ENCODE results near the gene ATP2B3. TPM values are rescaled to one million over a fixed set of nuclear protein-coding genes. Genes with fewer than 3 reads are reported as not detected.
A peak's percentile ranks its signal among the peaks of the same experiment; 100 is the strongest.

ATP2B3 gene
- total RNA-seq, 1 experiment from 2014 or later: 0.35 TPM

DNA sequence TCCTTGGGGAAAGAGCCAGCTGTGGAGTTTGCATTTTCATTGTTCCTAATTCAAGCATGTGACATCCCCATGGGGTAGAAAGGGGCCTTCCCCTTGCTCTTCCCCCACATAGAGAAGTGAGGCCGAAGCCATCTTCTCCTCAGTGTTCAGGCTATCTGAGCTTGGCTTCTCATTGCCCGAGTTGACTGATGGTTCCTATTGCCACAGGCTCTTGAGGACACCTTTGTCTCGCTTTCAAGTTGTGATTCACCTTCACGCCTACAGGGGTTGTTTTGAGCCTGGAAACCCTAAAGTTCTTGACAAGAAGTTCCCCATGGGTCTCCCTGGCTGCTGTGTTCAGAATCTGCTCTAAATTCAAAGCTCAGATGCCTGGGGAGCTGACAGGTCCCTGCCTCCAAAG lies 56.5 kb downstream of the ATP2B3 start:
- Mint-ChIP-seq H3K9me3 (peaks cover 70 to 80% of the 10 kb centered on the region in 2 experiments), H3K27me3 (ENCODE audit: low read depth) (peaks cover 8% of the 10 kb centered on the region)
- H3T11ph ChIP-seq (ENCODE audit: low read length): no peak overlapping the region

More for the DNA sequence above, 56.5 kb downstream of the ATP2B3 start:
- H3K4me2 ChIP-seq (ENCODE audit: insufficient read depth, insufficient read length, low read length): no peak overlapping the region
- WGBS (ENCODE audit: extremely low coverage, insufficient read length, low lambda C conversion rate): no CpG with 5 or more reads among the region's 4 CpGs
- H3K9ac ChIP-seq (ENCODE audit: extremely low read depth, insufficient read length, low read length): no peak overlapping the region
- H2BK120ac ChIP-seq (ENCODE audit: low read depth, low read length, poor library complexity, severe bottlenecking): no peak overlapping the region
- H2BK20ac ChIP-seq (ENCODE audit: low read depth, low read length, poor library complexity, severe bottlenecking): no peak overlapping the region
- H3K23ac ChIP-seq (ENCODE audit: insufficient read length, low read depth, low read length): no peak overlapping the region
- Mint-ChIP-seq H3K36me3 (ENCODE audit: insufficient read depth in 1 of 3, low read depth in 3 of 3) (no peaks in the 10 kb centered on the region; a peak in 3 of 7 replicates), H3K4me1 (peaks cover 8 to 14% of the 10 kb centered on the region in 2 experiments), H3K27ac (no peak overlapping the region), H3K4me3 (no peak overlapping the region)
- no peak overlapping the region for H3K18ac ChIP-seq (ENCODE audit: insufficient read length, low read depth, low read length)
- TF ChIP-seq, protein P1, sequence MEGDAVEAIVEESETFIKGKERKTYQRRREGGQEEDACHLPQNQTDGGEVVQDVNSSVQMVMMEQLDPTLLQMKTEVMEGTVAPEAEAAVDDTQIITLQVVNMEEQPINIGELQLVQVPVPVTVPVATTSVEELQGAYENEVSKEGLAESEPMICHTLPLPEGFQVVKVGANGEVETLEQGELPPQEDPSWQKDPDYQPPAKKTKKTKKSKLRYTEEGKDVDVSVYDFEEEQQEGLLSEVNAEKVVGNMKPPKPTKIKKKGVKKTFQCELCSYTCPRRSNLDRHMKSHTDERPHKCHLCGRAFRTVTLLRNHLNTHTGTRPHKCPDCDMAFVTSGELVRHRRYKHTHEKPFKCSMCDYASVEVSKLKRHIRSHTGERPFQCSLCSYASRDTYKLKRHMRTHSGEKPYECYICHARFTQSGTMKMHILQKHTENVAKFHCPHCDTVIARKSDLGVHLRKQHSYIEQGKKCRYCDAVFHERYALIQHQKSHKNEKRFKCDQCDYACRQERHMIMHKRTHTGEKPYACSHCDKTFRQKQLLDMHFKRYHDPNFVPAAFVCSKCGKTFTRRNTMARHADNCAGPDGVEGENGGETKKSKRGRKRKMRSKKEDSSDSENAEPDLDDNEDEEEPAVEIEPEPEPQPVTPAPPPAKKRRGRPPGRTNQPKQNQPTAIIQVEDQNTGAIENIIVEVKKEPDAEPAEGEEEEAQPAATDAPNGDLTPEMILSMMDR (conservative IDR thresholded peaks at IDR 0.05): 0 out of 3 replicates have a peak, but pooled peaks have one; percentile 25
- no peak overlapping the region for H3K4ac ChIP-seq (ENCODE audit: low read depth, low read length)
- no peak overlapping the region for H2BK15ac ChIP-seq (ENCODE audit: low read depth, low read length)
- no peaks in the 10 kb centered on the region for H4K20me1 ChIP-seq (ENCODE audit: control insufficient read depth, insufficient read depth, insufficient read length)
- no peak overlapping the region for H2AFZ ChIP-seq (ENCODE audit: low read length)
- no peak for DNase-seq
- H3K79me2 ChIP-seq (ENCODE audit: insufficient read depth, low read length): no peaks in the 10 kb centered on the region
- no peak overlapping the region for H3K56ac ChIP-seq (ENCODE audit: insufficient read length, low read depth, low read length)
- no peaks in the 10 kb centered on the region for H3K23me2 ChIP-seq (ENCODE audit: insufficient read length, low read depth, low read length, poor library complexity, severe bottlenecking)
- no peak overlapping the region for H3K14ac ChIP-seq (ENCODE audit: insufficient read depth, low read length)
- H2BK12ac ChIP-seq (ENCODE audit: insufficient read length, low read depth, low read length): no peak overlapping the region
- H4K91ac ChIP-seq (ENCODE audit: insufficient read length, low read depth, low read length): no peak overlapping the region
- H3K9me3 ChIP-seq (ENCODE audit: control insufficient read depth, low read depth, low read length): peaks cover 41% of the 10 kb centered on the region
- H2BK5ac ChIP-seq (ENCODE audit: insufficient read length, low read length): no peak overlapping the region
- no peaks in the 10 kb centered on the region for H3K79me1 ChIP-seq (ENCODE audit: insufficient read depth, low read depth, low read length, poor library complexity, severe bottlenecking)
- H3K27ac ChIP-seq (ENCODE audit: insufficient read length, low read depth, low read length): no peak overlapping the region
- H2AK5ac ChIP-seq (ENCODE audit: insufficient read length, low read length): no peak overlapping the region
- no peak overlapping the region for H4K5ac ChIP-seq (ENCODE audit: insufficient read length, low read depth, low read length)
- H4K8ac ChIP-seq (replicated peaks; ENCODE audit: insufficient read length, low read depth, low read length): no peak overlapping the region
- H3K27me3 ChIP-seq (ENCODE audit: insufficient read depth, low read length): no peaks in the 10 kb centered on the region
- H3K4me1 ChIP-seq (ENCODE audit: insufficient read depth, low read length): no peaks in the 10 kb centered on the region

All from H9 (cell line).